PFSK-1 (cell line): ENCODE results near the gene ADIG.

Experiments
- POLR2AphosphoS5 ChIP-seq: IDR thresholded peaks from 2 replicates; pipeline ENCODE4 v1.6.1; 2012; ENCODE audit warnings: low read depth, mild to moderate bottlenecking, control low read depth, low read length, moderate library complexity
- SIN3A ChIP-seq: IDR thresholded peaks from 2 replicates; pipeline ENCODE4 v1.6.1; 2012; ENCODE audit warnings: mild to moderate bottlenecking, low read length, moderate library complexity, borderline replicate concordance; ENCODE audit not compliant: insufficient read depth
- TF ChIP-seq, protein P1 (sequence below), 2 experiments: IDR thresholded peaks; 2 replicates each; pipeline versions ENCODE4 v1.6.1 to v1.8.0; 2011 to 2012; ENCODE audit warnings: low read depth in 2 of 2, low read length in 2 of 2, control low read depth in 1 of 2, inconsistent platforms in 1 of 2, mild to moderate bottlenecking in 1 of 2, moderate library complexity in 1 of 2; ENCODE audit not compliant: insufficient read depth in 1 of 2

DNA sequence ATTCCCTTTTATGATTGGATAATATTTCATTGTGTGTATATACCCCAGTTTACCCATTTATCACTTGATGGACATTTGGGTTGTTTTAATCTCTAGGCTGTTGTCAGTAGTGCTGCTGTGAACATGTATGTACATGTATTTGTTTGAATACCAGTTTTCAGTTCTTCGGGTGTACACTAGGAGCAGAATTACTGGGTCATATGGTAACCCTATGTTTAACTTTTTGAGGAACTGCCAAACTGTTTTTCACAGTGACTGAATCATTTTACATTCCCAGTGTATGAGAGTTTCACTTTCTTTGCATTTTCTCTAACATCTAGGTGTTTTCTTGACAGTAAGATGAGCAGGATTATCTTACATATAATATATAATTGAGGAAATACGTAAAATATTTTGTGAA, 44.7 kb upstream of the ADIG start:
- TF ChIP-seq POLR2AphosphoS5 (no peak), SIN3A (no peak)
- TF ChIP-seq, protein P1, sequence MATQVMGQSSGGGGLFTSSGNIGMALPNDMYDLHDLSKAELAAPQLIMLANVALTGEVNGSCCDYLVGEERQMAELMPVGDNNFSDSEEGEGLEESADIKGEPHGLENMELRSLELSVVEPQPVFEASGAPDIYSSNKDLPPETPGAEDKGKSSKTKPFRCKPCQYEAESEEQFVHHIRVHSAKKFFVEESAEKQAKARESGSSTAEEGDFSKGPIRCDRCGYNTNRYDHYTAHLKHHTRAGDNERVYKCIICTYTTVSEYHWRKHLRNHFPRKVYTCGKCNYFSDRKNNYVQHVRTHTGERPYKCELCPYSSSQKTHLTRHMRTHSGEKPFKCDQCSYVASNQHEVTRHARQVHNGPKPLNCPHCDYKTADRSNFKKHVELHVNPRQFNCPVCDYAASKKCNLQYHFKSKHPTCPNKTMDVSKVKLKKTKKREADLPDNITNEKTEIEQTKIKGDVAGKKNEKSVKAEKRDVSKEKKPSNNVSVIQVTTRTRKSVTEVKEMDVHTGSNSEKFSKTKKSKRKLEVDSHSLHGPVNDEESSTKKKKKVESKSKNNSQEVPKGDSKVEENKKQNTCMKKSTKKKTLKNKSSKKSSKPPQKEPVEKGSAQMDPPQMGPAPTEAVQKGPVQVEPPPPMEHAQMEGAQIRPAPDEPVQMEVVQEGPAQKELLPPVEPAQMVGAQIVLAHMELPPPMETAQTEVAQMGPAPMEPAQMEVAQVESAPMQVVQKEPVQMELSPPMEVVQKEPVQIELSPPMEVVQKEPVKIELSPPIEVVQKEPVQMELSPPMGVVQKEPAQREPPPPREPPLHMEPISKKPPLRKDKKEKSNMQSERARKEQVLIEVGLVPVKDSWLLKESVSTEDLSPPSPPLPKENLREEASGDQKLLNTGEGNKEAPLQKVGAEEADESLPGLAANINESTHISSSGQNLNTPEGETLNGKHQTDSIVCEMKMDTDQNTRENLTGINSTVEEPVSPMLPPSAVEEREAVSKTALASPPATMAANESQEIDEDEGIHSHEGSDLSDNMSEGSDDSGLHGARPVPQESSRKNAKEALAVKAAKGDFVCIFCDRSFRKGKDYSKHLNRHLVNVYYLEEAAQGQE (IDR thresholded peaks at IDR 0.05; ENCODE audit: insufficient read depth in 1 of 2, low read depth in 2 of 2, low read length in 2 of 2) = no peak
